Dermis microvascular lymphatic vessel endothelial cell (primary cell): ENCODE results near the gene PNLIPRP1. TPM values are rescaled to one million over a fixed set of nuclear protein-coding genes. Genes with fewer than 3 reads are reported as not detected.

Source experiments
- DNase-seq, 2 donors: peaks; one replicate each; pipeline versions ENCODE4 v3.0.0 to v3.0.0-alpha.2; 2010; ENCODE audit warnings: low read depth in 2 of 2
- total RNA-seq: library from RNA; depleted of rRNA; stranded (reverse); fragments of >200 nt; gene quantifications from 2 replicates; pipeline ENCODE4 v1.2.1, GENCODE V29; 2014

The PNLIPRP1 gene
- total RNA-seq, 1 donor from 2014 or later = not detected

DNA sequence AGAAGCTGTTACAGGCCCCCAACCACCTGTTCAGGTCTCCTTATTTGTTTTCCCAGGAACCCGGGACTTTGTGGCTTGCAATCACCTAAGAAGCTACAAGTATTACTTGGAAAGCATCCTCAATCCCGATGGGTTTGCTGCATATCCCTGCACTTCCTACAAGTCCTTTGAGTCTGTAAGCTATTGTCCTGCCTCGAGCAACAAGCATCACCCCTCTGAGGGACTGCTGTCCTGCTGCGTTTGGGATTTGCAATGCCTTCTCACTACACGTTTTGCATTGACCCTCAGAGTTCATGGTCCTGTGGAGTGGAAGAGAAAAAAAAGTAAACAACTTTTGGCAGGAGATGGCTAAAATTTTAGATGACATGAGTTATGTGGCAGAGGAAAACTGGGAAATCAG, 9.2 kb downstream of the PNLIPRP1 start:
- no peak for DNase-seq

DNA sequence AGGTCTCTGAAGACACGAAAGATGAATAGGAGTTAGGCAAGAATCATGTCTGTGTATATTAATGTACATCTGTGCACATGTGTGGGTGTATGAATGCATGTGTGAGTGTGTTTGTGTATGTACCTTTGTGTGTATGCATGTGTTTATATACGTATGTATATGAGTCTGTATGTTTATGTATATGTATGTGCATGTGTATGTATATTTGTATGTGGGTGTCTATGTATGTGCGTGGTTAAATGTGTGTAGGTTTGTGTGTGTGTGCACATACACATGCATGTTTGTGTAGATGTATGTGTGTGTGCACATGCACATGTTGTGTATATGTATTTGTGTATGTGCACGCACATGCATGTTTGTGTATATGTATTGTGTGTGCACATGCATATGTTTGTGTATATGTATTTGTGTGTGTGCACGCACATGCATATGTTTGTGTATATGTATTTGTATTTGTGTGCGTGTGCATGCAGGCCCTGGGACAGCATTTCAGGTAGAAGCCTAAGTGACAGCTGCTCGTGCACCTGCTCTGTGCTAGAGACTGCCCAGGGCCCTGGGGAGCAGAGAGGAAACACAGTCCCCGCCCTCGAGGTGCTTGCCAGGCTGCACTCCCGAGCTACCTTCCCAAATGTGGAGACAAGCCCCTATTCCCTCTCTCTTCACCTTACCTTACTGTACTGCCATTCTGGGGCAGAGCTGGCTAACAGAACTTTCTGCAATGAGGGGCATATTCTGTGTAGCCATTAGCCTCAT, 12.1 kb downstream of the PNLIPRP1 start:
- no peak for DNase-seq

DNA sequence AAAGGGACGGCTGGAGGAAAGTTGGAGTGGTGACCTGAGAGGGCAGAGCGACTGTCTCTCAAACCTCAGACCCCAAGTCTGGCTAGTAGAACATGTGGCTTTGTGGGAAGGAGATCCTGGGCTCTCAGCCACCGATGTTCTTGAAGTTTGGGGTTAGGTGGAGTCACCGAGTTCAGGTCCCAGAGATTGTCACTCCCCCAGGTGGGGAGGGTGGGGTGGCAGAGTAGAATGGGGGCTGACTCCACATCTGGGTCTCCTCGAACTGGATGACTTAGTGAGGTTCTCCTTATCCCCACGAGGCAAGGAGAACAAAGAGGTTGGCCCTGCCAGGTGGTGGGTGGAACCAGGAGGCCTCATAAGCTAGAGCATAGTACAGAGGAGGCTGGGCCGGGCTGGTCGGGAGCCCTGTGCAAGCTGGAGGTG, 15.3 kb downstream of the PNLIPRP1 start:
- no peak for DNase-seq

GRCh38 chr10:116607336-116607735, 16.6 kb downstream of the PNLIPRP1 start:
- no peak for DNase-seq

GRCh38 chr10:116608686-116609594, 18.2 kb downstream of the PNLIPRP1 start:
- no peak for DNase-seq

DNA sequence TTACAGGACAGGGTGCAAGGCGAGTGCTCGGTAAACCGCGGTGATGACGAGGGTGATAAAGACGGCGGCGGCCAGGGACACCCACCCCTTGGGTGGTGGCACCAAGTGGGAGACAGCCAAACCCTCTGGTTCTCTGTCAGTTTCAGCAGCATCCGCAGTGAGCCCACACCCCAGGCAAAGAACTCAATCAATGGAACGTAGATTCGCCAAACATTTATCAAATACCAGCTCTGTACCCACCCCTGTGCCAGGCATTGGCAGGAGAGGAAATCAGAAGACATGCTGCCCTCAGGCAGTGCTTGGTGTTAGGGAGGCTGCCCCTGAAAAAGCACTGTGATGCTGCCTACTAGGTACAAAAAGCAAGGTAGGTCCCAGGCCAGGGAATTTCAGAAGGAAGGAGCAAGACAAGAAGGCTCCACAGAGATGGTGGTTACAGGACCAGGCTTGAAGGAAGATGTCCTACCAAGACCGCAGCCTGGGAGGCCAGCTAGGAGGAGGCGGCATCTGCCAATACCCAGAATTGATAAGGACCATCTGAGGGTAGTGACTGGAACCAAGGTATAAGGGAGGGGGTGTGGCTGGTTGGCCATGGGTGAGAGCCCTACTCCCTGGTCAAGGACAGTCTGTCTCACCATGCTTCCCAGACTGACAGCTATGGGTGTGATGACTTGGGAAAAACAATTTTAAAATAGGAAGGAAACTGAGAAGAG, 19.8 kb downstream of the PNLIPRP1 start:
- DNase-seq = no peak

DNA sequence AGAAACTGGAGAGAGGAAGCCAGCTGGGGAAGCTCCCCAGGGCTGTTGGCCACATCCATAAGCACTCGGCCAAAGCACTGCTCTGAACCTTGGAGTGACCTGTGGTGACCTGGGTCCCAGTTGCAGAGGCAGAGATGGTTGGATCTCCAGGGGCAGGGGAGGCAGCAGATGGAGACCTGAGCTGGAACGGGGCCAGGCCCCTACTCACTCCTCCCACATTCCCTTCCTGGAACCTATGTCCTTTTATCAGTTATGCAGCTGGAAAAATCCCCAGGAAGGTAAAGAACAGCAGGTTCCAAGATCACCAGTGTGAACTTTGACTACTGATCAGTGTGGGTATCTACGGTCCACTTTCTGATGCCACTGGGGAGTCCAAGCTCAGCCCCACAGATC, 20.4 kb downstream of the PNLIPRP1 start:
- no peak for DNase-seq

DNA sequence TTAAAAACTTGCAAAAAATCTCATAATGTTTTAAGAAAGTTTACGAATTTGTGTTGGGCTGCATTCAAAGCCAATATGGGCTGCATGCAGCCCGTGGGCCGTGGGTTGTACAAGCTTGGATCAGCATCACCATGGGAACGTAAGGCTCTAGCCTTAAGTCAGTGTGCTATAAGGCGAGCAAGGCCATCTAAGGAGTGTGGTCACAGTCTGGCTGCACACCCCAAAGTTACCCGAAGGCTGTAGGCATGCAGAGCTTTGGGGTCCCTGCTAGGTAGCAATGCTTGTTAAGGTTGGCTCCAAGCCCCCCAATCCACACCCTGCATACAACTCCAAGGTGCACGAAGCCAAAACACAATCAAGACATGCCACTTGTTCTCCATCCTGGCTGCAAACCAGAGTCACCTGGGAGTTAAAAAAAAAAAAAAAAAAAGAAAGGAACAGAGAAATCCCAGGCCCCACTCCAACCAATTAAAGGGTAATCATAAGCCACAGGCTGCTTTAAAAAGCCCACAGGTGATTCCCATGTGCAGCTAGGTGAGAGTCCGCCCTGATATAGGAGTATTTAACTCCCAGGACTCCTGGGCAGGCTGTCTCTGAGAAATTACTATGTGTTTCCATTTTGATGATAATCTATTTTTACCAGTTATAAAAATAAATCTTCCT, 21.5 kb downstream of the PNLIPRP1 start:
- DNase-seq = no peak

- DNase-seq = no peak
These were observed 22.7 kb downstream of the PNLIPRP1 start for GRCh38 chr10:116613471-116613870.

DNA sequence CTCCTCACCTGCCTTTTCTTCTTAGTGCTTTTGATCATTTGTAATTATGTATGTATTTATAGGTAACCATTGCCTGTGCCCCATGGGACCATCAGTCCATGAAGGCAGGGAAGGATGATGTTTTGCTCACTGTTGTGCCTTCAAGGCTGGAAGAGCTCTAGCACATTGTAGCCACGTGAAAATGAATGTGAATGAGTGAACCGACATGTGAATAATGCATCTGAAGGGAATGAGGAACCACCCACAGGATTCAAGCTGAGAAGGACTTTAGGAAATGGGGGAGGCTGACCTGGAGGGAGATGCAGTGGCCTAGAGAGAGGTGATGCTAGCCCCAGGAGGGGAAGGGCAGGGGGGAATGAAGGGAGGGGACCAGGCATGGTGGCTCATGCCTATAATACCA, 24.0 kb downstream of the PNLIPRP1 start:
- no peak for DNase-seq

- DNase-seq = no peak
These were observed 24.5 kb downstream of the PNLIPRP1 start for GRCh38 chr10:116615199-116615776.

GRCh38 chr10:116620423-116621400, 30.0 kb downstream of the PNLIPRP1 start, which contains the start of gene PNLIPRP2:
Gene PNLIPRP2 (plus strand): TSS chr10:116620953.
- no peak for DNase-seq

DNA sequence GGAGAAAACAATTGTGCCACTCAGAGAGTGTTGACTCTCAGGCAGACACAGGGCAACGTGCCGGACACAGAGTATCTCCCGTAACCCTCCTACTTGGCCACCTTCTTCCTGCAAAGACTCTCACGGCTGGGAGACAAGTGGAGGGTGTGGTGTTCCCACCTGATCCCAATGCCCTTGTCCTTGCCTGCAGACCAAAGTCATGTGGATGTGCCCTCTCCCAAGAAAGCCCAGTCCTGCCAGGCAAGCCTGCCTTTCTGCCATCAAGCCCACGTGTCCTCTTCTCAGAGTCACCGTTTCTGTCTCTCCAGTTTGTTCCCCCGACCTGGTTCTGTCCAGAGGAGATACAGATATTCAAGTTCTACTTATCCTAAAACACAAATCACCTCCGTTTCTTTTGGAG, 30.7 kb downstream of the PNLIPRP1 start:
- no peak for DNase-seq

- no peak for DNase-seq
These were observed 31.3 kb downstream of the PNLIPRP1 start for GRCh38 chr10:116621934-116622655.

DNA sequence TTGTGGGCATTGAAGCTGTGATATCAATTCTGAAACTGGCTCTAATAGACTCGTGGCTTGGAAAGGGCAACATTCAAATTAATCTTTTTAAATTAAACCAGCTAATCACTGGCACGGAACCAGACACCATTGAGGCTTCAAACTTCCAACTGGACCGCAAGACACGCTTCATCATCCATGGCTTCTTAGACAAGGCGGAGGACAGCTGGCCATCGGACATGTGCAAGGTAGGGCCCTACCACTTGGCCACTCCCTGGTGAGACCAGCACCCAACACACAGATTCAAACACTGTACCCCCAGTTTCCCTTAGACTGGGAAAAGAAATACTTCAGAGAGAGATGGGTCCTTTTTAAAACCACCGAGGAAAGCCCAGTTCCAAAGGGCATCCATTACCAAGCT, 35.1 kb downstream of the PNLIPRP1 start:
- DNase-seq = no peak

DNA sequence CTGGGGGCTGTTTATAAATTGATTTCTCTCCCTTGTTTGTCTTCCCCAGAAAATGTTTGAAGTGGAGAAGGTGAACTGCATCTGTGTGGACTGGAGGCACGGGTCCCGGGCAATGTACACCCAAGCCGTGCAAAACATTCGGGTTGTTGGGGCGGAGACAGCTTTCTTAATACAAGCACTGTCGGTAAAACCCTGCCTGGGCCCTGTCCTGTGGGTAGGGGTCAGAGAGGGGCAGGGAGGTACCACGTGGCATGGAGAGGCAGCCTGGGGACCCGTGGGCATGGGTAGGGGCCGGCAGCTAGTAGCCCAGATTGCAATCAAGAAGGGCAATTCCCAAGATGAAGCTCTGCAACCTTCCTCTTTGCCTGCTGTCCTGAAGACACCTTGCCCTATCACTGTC, 36.1 kb downstream of the PNLIPRP1 start:
- DNase-seq = no peak

- no peak for DNase-seq
These were observed 36.7 kb downstream of the PNLIPRP1 start for GRCh38 chr10:116627386-116627933.

DNA sequence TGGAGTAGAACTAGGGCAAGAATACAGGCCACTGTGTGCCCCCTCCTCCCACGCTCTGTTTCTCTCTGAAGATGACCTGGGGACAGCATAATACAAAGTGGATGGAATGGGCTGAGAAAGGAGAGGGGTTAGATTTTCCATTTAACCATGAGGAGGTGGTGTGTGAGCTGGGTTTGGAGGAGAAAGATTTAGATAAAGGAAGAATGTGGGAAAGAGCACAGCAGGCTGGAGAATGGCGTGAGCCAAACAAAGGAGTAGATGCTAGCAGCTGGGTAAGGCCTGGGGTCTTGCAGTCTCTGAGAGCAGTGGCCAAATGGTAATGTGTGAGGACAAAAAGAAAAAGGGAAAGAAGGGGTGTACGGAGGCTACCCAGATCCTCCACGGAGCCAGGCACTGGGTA, 38.6 kb downstream of the PNLIPRP1 start:
- no peak for DNase-seq

GRCh38 chr10:116630020-116630419, 39.3 kb downstream of the PNLIPRP1 start:
- DNase-seq = no peak
